Lung (tissue), 12 donors: ENCODE measurements around the gene GUCD1. TPM values are rescaled to one million over a fixed set of nuclear protein-coding genes. Genes with fewer than 3 reads are reported as not detected.

Experiments used
- ATAC-seq: fragments of 200-7000 bp; cut with Tn5 transposase; one replicate; pipeline ENCODE4 v1.9.1; 2020; ENCODE audit warnings: moderate number of reproducible peaks; ENCODE audit not compliant: insufficient read depth, low FRiP score
- DNase-seq, 3 donors: peaks; one replicate each; pipeline ENCODE4 v3.0.0-alpha.2; 2013 to 2017
- H3K27ac ChIP-seq, 2 donors: one replicate each; pipeline ENCODE4 v1.5.1; 2013; ENCODE audit warnings: mild to moderate bottlenecking in 2 of 2, moderate library complexity in 2 of 2, control low read depth in 1 of 2, inconsistent platforms in 1 of 2, low read depth in 1 of 2, low read length in 1 of 2
- H3K27me3 ChIP-seq, 3 donors: one replicate each; pipeline ENCODE4 v1.5.1; 2013; ENCODE audit warnings: low read length in 2 of 3; ENCODE audit not compliant: control insufficient read depth in 3 of 3, insufficient read depth in 3 of 3
- H3K36me3 ChIP-seq, 4 donors: one replicate each; pipeline ENCODE4 v1.5.1; 2013; ENCODE audit warnings: low read length in 4 of 4, mild to moderate bottlenecking in 1 of 4, moderate library complexity in 1 of 4; ENCODE audit not compliant: control insufficient read depth in 4 of 4, insufficient read depth in 4 of 4
- H3K4me1 ChIP-seq, 5 donors: one replicate each; pipeline ENCODE4 v1.5.1; 2013; ENCODE audit warnings: low read length in 5 of 5, mild to moderate bottlenecking in 2 of 5, moderate library complexity in 1 of 5; ENCODE audit not compliant: control insufficient read depth in 5 of 5, insufficient read depth in 5 of 5
- H3K4me3 ChIP-seq: one replicate; pipeline ENCODE4 v1.5.1; 2013; ENCODE audit warnings: mild to moderate bottlenecking, control low read depth, moderate library complexity
- H3K9ac ChIP-seq, 2 donors: one replicate each; pipeline ENCODE4 v1.5.1; 2013; ENCODE audit warnings: low read length in 2 of 2, control low read depth in 1 of 2; ENCODE audit not compliant: insufficient read depth in 1 of 2
- H3K9me3 ChIP-seq, 4 donors: one replicate each; pipeline ENCODE4 v1.5.1; 2013; ENCODE audit warnings: low read length in 3 of 4, mild to moderate bottlenecking in 1 of 4, moderate library complexity in 1 of 4; ENCODE audit not compliant: control insufficient read depth in 4 of 4, insufficient read depth in 3 of 4
- CTCF ChIP-seq: IDR thresholded peaks from 2 replicates; pipeline ENCODE4 v1.5.1; 2012; ENCODE audit warnings: mild to moderate bottlenecking; ENCODE audit errors: control extremely low read depth, extremely low read depth
- WGBS, 2 donors: extraction: QIAGEN DNeasy Blood & Tissue Kit; methylation state at CpG; one replicate each; pipeline ENCODE4 v1.1.7; 2013; 5-methylcytosine and 5-hydroxymethylcytosine counted together
- polyA plus RNA-seq, 2 donors: library from polyadenylated mRNA; stranded (reverse); fragments of 200-250 nt; gene quantifications; one replicate each; pipeline ENCODE4 v1.2.1, GENCODE V29; 2013
- total RNA-seq, 2 donors: library from RNA; depleted of rRNA in 1 of 2; stranded (reverse); fragments of >200 nt in 1 of 2; gene quantifications; one replicate each; pipeline ENCODE4 v1.2.1, GENCODE V29; 2014 to 2021
- donor health status: control.
- donor health status: control.
- donor health status: Bipolar disorder and iron deficiency.
- donor health status: healthy.
- donor health status: DM: yes; HTN: yes; CAD: no.

GUCD1 gene
- total and polyA plus RNA-seq, 4 donors: 87.8 to 130 (median 107) TPM

DNA sequence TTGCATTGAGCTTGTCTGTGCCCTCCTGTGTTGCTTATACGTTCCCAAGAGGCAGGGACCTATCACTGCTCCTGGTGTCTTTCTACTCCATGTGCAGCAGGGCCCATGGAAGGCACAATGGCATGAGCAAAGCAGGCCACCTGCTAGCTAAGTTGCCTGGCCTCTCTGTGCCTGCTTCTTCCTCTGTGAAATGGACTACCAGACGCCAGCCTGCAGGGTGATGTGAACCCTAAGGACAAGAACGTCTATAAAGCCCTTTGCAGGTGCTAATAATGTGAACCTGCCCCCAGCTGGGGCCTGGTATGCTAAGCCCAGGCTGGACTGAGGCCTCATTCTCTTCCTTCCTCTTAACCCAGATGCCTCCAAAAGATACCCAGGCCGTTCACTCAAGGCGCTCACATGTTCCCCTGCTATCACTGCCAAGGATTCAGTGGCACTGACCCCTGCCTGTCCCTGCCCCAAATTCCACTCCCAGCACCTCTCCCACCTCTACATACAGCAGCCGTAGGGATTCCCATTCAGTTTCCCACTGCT lies 4.0 kb downstream of the GUCD1 start:
- ATAC-seq: no peak
- H3K4me1 ChIP-seq: peaks cover 0 to 17% (median 13%) of the 10 kb centered on the region in 5 donors
- peak overlapping the region; percentile 0 to 3 for H3K27ac ChIP-seq
- no peaks in the 10 kb centered on the region for H3K9me3 ChIP-seq
- no peak overlapping the region for H3K9ac ChIP-seq
- no peak overlapping the region for H3K4me3 ChIP-seq
- peaks cover 4 to 38% (median 26%) of the 10 kb centered on the region in 4 donors for H3K36me3 ChIP-seq
- TF ChIP-seq CTCF: no peak
- no peaks in the 10 kb centered on the region for H3K27me3 ChIP-seq
- 44 to 68% methylated on average over 6 of the region's 6 CpGs for WGBS, 2 donors
- DNase-seq: no peak

- ATAC-seq: no peak
Observed at GRCh38 chr22:24550028-24550901, 4.7 kb downstream of the GUCD1 start.

GRCh38 chr22:24548812-24549211 lies 6.1 kb downstream of the GUCD1 start:
- Histone ChIP-seq H3K4me3 (no peak overlapping the region), H3K36me3 (peaks cover 4 to 46% (median 33%) of the 10 kb centered on the region in 4 donors), H3K27me3 (no peaks in the 10 kb centered on the region), H3K27ac (no peak overlapping the region), H3K9me3 (no peaks in the 10 kb centered on the region), H3K9ac (no peak overlapping the region), H3K4me1 (peaks cover 0 to 22% (median 16%) of the 10 kb centered on the region in 5 donors)
- no peak for ATAC-seq
- WGBS, 2 donors: 97 to 98% methylated on average over 4 of the region's 4 CpGs
- no peak for TF ChIP-seq CTCF
- DNase-seq: no peak

More at GRCh38 chr22:24550028-24550901, 4.7 kb downstream of the GUCD1 start:
- no peak for DNase-seq
- H3K27ac ChIP-seq: peak overlapping the region; percentile 3 to 56
- 75 to 80% methylated on average over 8 of the region's 8 CpGs for WGBS, 2 donors
- H3K36me3 ChIP-seq: peaks cover 4 to 38% (median 26%) of the 10 kb centered on the region in 4 donors
- no peak for TF ChIP-seq CTCF
- H3K4me3 ChIP-seq: no peak overlapping the region
- H3K27me3 ChIP-seq: no peaks in the 10 kb centered on the region
- peaks cover 0 to 17% (median 13%) of the 10 kb centered on the region in 5 donors for H3K4me1 ChIP-seq
- no peak overlapping the region for H3K9ac ChIP-seq
- no peaks in the 10 kb centered on the region for H3K9me3 ChIP-seq
